VCaP (cell line): ENCODE measurements around the gene ZNF217.
A peak's percentile ranks its signal among the peaks of the same experiment; 100 is the strongest.

Experiments
- H3K27ac ChIP-seq: fragments of 450-650 bp; 2 replicates; pipeline ENCODE4 v1.5.1; 2017
- CTCF ChIP-seq: fragments of 450-650 bp; conservative IDR thresholded peaks from 2 replicates; pipeline ENCODE4 v1.5.1; 2017; ENCODE audit warnings: mild to moderate bottlenecking, moderate library complexity

ZNF217 gene

GRCh38 chr20:53602661-53603060 is 9.0 kb upstream of the ZNF217 start:
- TF ChIP-seq CTCF = no peak
- no peak overlapping the region for H3K27ac ChIP-seq

GRCh38 chr20:53599910-53600632 is 6.4 kb upstream of the ZNF217 start:
- no peak for TF ChIP-seq CTCF
- peak overlapping the region; percentile 97 for H3K27ac ChIP-seq

GRCh38 chr20:53599378-53599777 is 5.7 kb upstream of the ZNF217 start:
- H3K27ac ChIP-seq = peak overlapping the region; percentile 97
- no peak for TF ChIP-seq CTCF

- H3K27ac ChIP-seq = peak overlapping the region; percentile 97
- no peak for TF ChIP-seq CTCF
Observed at GRCh38 chr20:53599044-53599362, 5.4 kb upstream of the ZNF217 start.

- TF ChIP-seq CTCF = no peak
- peak overlapping the region; percentile 97 for H3K27ac ChIP-seq
Observed at GRCh38 chr20:53598140-53599043, 4.8 kb upstream of the ZNF217 start.

GRCh38 chr20:53597521-53598120 is 4.0 kb upstream of the ZNF217 start:
- no peak for TF ChIP-seq CTCF
- peak overlapping the region; percentile 97 for H3K27ac ChIP-seq

- TF ChIP-seq CTCF = no peak
Observed at GRCh38 chr20:53597030-53597482, 3.4 kb upstream of the ZNF217 start.

GRCh38 chr20:53596189-53597001 is 2.8 kb upstream of the ZNF217 start:
- H3K27ac ChIP-seq = peak overlapping the region; percentile 97

More at GRCh38 chr20:53597030-53597482, 3.4 kb upstream of the ZNF217 start:
- H3K27ac ChIP-seq = peak overlapping the region; percentile 97

- peak overlapping the region; percentile 97 for H3K27ac ChIP-seq
Observed at GRCh38 chr20:53595742-53596141, 2.1 kb upstream of the ZNF217 start.
